Naive thymus-derived CD4-positive, alpha-beta T cell (primary cell): ENCODE measurements around the gene TMEM169. TPM values are rescaled to one million over a fixed set of nuclear protein-coding genes. Genes with fewer than 3 reads are reported as not detected.

ENCODE experiments used
- ATAC-seq: fragments of 150-1000 bp; cut with Tn5 transposase; 2 replicates; pipeline ENCODE4 v1.10.0; 2021; ENCODE audit warnings: mild to moderate bottlenecking, moderate library complexity
- CTCF ChIA-PET: fragments of 350-600 bp; sonication (Branson Sonifier 250); formaldehyde crosslinking; loops from one replicate; lab custom pipeline; 2021; ENCODE audit warnings: antibody characterized with exemption; lab: Charles Lee
- POLR2A ChIA-PET: fragments of 350-600 bp; sonication (Branson Sonifier 250); formaldehyde crosslinking; loops from one replicate; lab custom pipeline; 2021; ENCODE audit warnings: antibody characterized with exemption, inconsistent platforms; lab: Charles Lee
- DNase-seq, 9 donors: peaks; one replicate each; pipeline versions ENCODE4 v3.0.0 to v3.0.0-alpha.2; 2020 to 2022; ENCODE audit warnings: mixed read lengths in 1 of 9
- H3K27ac ChIP-seq: one replicate; pipeline ENCODE4 v1.7.0; 2013; ENCODE audit warnings: mild to moderate bottlenecking, low read depth, low read length, moderate library complexity
- H3K27me3 ChIP-seq, 2 donors: one replicate each; pipeline ENCODE4 v1.7.0; 2013; ENCODE audit warnings: low read length in 2 of 2, mild to moderate bottlenecking in 2 of 2, moderate library complexity in 2 of 2; ENCODE audit not compliant: control insufficient read depth in 2 of 2, insufficient read depth in 2 of 2
- H3K36me3 ChIP-seq, 3 experiments: 1 replicate in 2 of 3; 2 replicates in 1 of 3; pipeline ENCODE4 v1.7.0; 2013; ENCODE audit warnings: low read length in 3 of 3, mild to moderate bottlenecking in 3 of 3, moderate library complexity in 1 of 3; ENCODE audit not compliant: insufficient read depth in 3 of 3, control insufficient read depth in 2 of 3
- H3K4me1 ChIP-seq, 2 donors: one replicate each; pipeline ENCODE4 v1.7.0; 2013; ENCODE audit warnings: low read length in 2 of 2, mild to moderate bottlenecking in 2 of 2, moderate library complexity in 1 of 2; ENCODE audit not compliant: control insufficient read depth in 2 of 2, insufficient read depth in 2 of 2
- H3K4me3 ChIP-seq: 2 replicates; pipeline ENCODE4 v1.7.0; 2013; ENCODE audit warnings: mild to moderate bottlenecking, low read length
- H3K9me3 ChIP-seq, 3 experiments: 1 replicate in 2 of 3; 2 replicates in 1 of 3; pipeline ENCODE4 v1.7.0; 2013; ENCODE audit warnings: low read length in 3 of 3; ENCODE audit not compliant: control insufficient read depth in 2 of 3
- H3K27ac Mint-ChIP-seq, 9 donors: one replicate each; pipeline ENCODE4 v1.8.0; 2020 to 2022; ENCODE audit warnings: mixed read lengths in 9 of 9, mild to moderate bottlenecking in 8 of 9, moderate library complexity in 5 of 9, inconsistent platforms in 2 of 9
- H3K27me3 Mint-ChIP-seq, 5 donors: one replicate each; pipeline ENCODE4 v1.8.0; 2021 to 2022; ENCODE audit warnings: mixed read lengths in 5 of 5, mild to moderate bottlenecking in 1 of 5
- H3K36me3 Mint-ChIP-seq, 5 donors: one replicate each; pipeline ENCODE4 v1.8.0; 2020 to 2022; ENCODE audit warnings: mixed read lengths in 5 of 5, mild to moderate bottlenecking in 3 of 5, inconsistent platforms in 1 of 5
- H3K4me1 Mint-ChIP-seq, 7 donors: one replicate each; pipeline ENCODE4 v1.8.0; 2020 to 2022; ENCODE audit warnings: mixed read lengths in 7 of 7, mild to moderate bottlenecking in 3 of 7, inconsistent platforms in 1 of 7
- H3K4me3 Mint-ChIP-seq, 10 donors: one replicate each; pipeline ENCODE4 v1.8.0; 2020 to 2022; ENCODE audit warnings: mild to moderate bottlenecking in 10 of 10, mixed read lengths in 10 of 10, moderate library complexity in 6 of 10, inconsistent platforms in 2 of 10
- H3K9me3 Mint-ChIP-seq, 11 donors: one replicate each; pipeline ENCODE4 v1.8.0; 2020 to 2022; ENCODE audit warnings: mixed read lengths in 11 of 11, mild to moderate bottlenecking in 4 of 11, inconsistent platforms in 1 of 11, moderate library complexity in 1 of 11
- intact Hi-C, 2 donors: fragments of 100-400 bp; cut with micrococcal nuclease; formaldehyde crosslinking; loops; one replicate each; pipeline ENCODE4 v1.15.1; 2023
- polyA plus RNA-seq, 2 donors: library from polyadenylated mRNA; unstranded; fragments of 300-500 nt; fragmentation: Illumina TruSeq; gene quantifications; one replicate each; pipeline ENCODE4 v1.2.3, GENCODE V29; 2021
- total RNA-seq, 6 experiments: library from RNA in 5 of 6; stranded (reverse) in 5 of 6; gene quantifications; 1 replicate in 5 of 6; 2 replicates in 1 of 6; pipeline ENCODE4 v1.2.3 and lab custom pipeline; 2021 to 2026

The TMEM169 gene
- total and polyA plus RNA-seq, 7 experiments from 2014 or later = 2.0 to 5.1 (median 3.7) TPM

GRCh38 chr2:216072473-216072872 lies 9.2 kb upstream of the TMEM169 start:
- DNase-seq = no peak
- Histone ChIP-seq H3K4me3 (no peak overlapping the region), H3K4me1 (peaks cover 4 to 22% of the 10 kb centered on the region in 2 donors), H3K27me3 (no peaks in the 10 kb centered on the region), H3K9me3 (no peaks in the 10 kb centered on the region), H3K36me3 (peaks cover 0 to 8% (median 5%) of the 10 kb centered on the region in 3 experiments), H3K27ac (no peak overlapping the region)
- peaks cover 22 to 62% (median 53%) of the 10 kb centered on the region in 7 donors for H3K4me1 Mint-ChIP-seq
- POLR2A ChIA-PET = interaction anchor here (0.6 to 2.3 kb wide), 2 partner anchors 9 to 12 kb away, joined by 3 to 6 read pairs; partner anchors contain the start of genes PECR and TMEM169
- CTCF ChIA-PET = no interaction called here
- H3K27ac Mint-ChIP-seq = no peak overlapping the region
- intact Hi-C loops = no loop called here
- no peak for ATAC-seq
- no peak overlapping the region for H3K4me3 Mint-ChIP-seq
- H3K27me3 Mint-ChIP-seq = no peaks in the 10 kb centered on the region
- no peaks in the 10 kb centered on the region for H3K9me3 Mint-ChIP-seq
- H3K36me3 Mint-ChIP-seq = peaks cover 0 to 36% (median 6%) of the 10 kb centered on the region in 5 donors

- ATAC-seq (no peak), DNase-seq (no peak)
- Histone ChIP-seq H3K36me3 (peaks cover 0 to 8% (median 5%) of the 10 kb centered on the region in 3 experiments), H3K4me1 (peaks cover 4 to 27% of the 10 kb centered on the region in 2 donors), H3K4me3 (no peak overlapping the region), H3K27ac (no peak overlapping the region), H3K27me3 (no peaks in the 10 kb centered on the region), H3K9me3 (no peaks in the 10 kb centered on the region)
- Mint-ChIP-seq H3K9me3 (no peaks in the 10 kb centered on the region), H3K4me3 (peak overlapping the region in 1 of 10 donors; percentile 25), H3K4me1 (peaks cover 15 to 52% (median 43%) of the 10 kb centered on the region in 7 donors), H3K27ac (peak overlapping the region in 6 of 9 donors; percentile 12 to 69 (median 39)), H3K27me3 (no peaks in the 10 kb centered on the region), H3K36me3 (peaks cover 0 to 36% (median 6%) of the 10 kb centered on the region in 5 donors)
- POLR2A ChIA-PET = interaction anchor here (1.0 to 1.3 kb wide), 3 partner anchors 10 to 35 kb away, joined by 3 read pairs; partner anchors contain the start of gene XRCC5
- intact Hi-C loops = no loop called here
- CTCF ChIA-PET = interaction anchor here (1.0 kb wide), 1 partner anchor 9 kb away, joined by 4 read pairs; no protein-coding TSS in a partner anchor
Observed at GRCh38 chr2:216073773-216074172, 7.9 kb upstream of the TMEM169 start.

- H3K36me3 Mint-ChIP-seq = peaks cover 0 to 32% (median 6%) of the 10 kb centered on the region in 5 donors
- Histone ChIP-seq H3K36me3 (peaks cover 0 to 8% (median 5%) of the 10 kb centered on the region in 3 experiments), H3K4me3 (no peak overlapping the region), H3K27ac (no peak overlapping the region), H3K27me3 (no peaks in the 10 kb centered on the region), H3K9me3 (no peaks in the 10 kb centered on the region), H3K4me1 (peaks cover 4 to 24% of the 10 kb centered on the region in 2 donors)
- peak overlapping the region in 3 of 10 donors; percentile 25 to 39 (median 33) for H3K4me3 Mint-ChIP-seq
- H3K9me3 Mint-ChIP-seq = no peaks in the 10 kb centered on the region
- ChIA-PET POLR2A (interaction anchor here (1.0 to 1.3 kb wide), 2 partner anchors 9 to 30 kb away, joined by 3 read pairs; no protein-coding TSS in a partner anchor), CTCF (interaction anchor here (1.0 to 1.5 kb wide), 3 partner anchors 9 to 58 kb away, joined by 4 read pairs; no protein-coding TSS in a partner anchor)
- peaks cover 16 to 52% (median 42%) of the 10 kb centered on the region in 7 donors for H3K4me1 Mint-ChIP-seq
- intact Hi-C loops = no loop called here
- no peak for DNase-seq
- H3K27me3 Mint-ChIP-seq = no peaks in the 10 kb centered on the region
- no peak for ATAC-seq
- H3K27ac Mint-ChIP-seq = peak overlapping the region in 6 of 9 donors; percentile 38 to 72 (median 62)
Observed at GRCh38 chr2:216074380-216074779, 7.3 kb upstream of the TMEM169 start.

- Histone ChIP-seq H3K27ac (no peak overlapping the region), H3K9me3 (no peaks in the 10 kb centered on the region), H3K4me1 (peaks cover 4 to 23% of the 10 kb centered on the region in 2 donors), H3K36me3 (peaks cover 0 to 8% (median 5%) of the 10 kb centered on the region in 3 experiments), H3K4me3 (no peak overlapping the region), H3K27me3 (no peaks in the 10 kb centered on the region)
- H3K4me1 Mint-ChIP-seq = peaks cover 17 to 52% (median 44%) of the 10 kb centered on the region in 7 donors
- ChIA-PET CTCF (interaction anchor here (1.3 to 1.5 kb wide), 2 partner anchors 9 to 59 kb away, joined by 4 read pairs; no protein-coding TSS in a partner anchor), POLR2A (interaction anchor here (0.9 to 2.3 kb wide), 5 partner anchors 9 to 35 kb away, joined by 3 to 8 read pairs (median 3); no protein-coding TSS in a partner anchor)
- H3K9me3 Mint-ChIP-seq = no peaks in the 10 kb centered on the region
- H3K27me3 Mint-ChIP-seq = no peaks in the 10 kb centered on the region
- H3K36me3 Mint-ChIP-seq = peaks cover 0 to 31% (median 6%) of the 10 kb centered on the region in 5 donors
- DNase-seq = no peak
- peak overlapping the region in 2 of 10 donors; percentile 25 to 33 for H3K4me3 Mint-ChIP-seq
- intact Hi-C loops = loop anchor here in 1 of 2 donors (1.0 kb wide), 1 partner anchor 10 kb away; no protein-coding TSS in a partner anchor
- ATAC-seq = no peak
- H3K27ac Mint-ChIP-seq = peak overlapping the region in 6 of 9 donors; percentile 9 to 72 (median 26)
Observed at GRCh38 chr2:216074794-216075193, 6.9 kb upstream of the TMEM169 start.

- Histone ChIP-seq H3K4me3 (no peak overlapping the region), H3K27me3 (no peaks in the 10 kb centered on the region), H3K4me1 (peaks cover 7 to 25% of the 10 kb centered on the region in 2 donors), H3K9me3 (no peaks in the 10 kb centered on the region), H3K36me3 (peaks cover 0 to 8% (median 5%) of the 10 kb centered on the region in 3 experiments), H3K27ac (no peak overlapping the region)
- ATAC-seq (no peak), DNase-seq (no peak)
- Mint-ChIP-seq H3K27me3 (no peaks in the 10 kb centered on the region), H3K27ac (peak overlapping the region in 8 of 9 donors; percentile 25 to 75 (median 48)), H3K9me3 (no peaks in the 10 kb centered on the region), H3K4me3 (peak overlapping the region in 2 of 10 donors; percentile 20 to 40), H3K36me3 (peaks cover 0 to 27% (median 6%) of the 10 kb centered on the region in 5 donors), H3K4me1 (peaks cover 20 to 57% (median 51%) of the 10 kb centered on the region in 7 donors)
- POLR2A ChIA-PET = interaction anchor here (0.9 to 2.3 kb wide), 3 partner anchors 9 to 34 kb away, joined by 3 to 8 read pairs (median 5); no protein-coding TSS in a partner anchor
- CTCF ChIA-PET = interaction anchor here (0.7 to 1.5 kb wide), 4 partner anchors 8 to 124 kb away, joined by 3 to 4 read pairs (median 4); no protein-coding TSS in a partner anchor
- intact Hi-C loops = loop anchor here in 1 of 2 donors (1.0 kb wide), 1 partner anchor 9 kb away; no protein-coding TSS in a partner anchor
Observed at GRCh38 chr2:216075510-216076485, 5.9 kb upstream of the TMEM169 start.

- no peaks in the 10 kb centered on the region for H3K9me3 ChIP-seq
- DNase-seq (no peak), ATAC-seq (no peak)
- H3K36me3 Mint-ChIP-seq = peaks cover 0 to 14% (median 6%) of the 10 kb centered on the region in 5 donors
- H3K4me1 ChIP-seq = peaks cover 27 to 45% of the 10 kb centered on the region in 2 donors
- H3K4me3 ChIP-seq = no peak overlapping the region
- no peaks in the 10 kb centered on the region for H3K27me3 ChIP-seq
- H3K36me3 ChIP-seq = peaks cover 0 to 6% (median 0%) of the 10 kb centered on the region in 3 experiments
- H3K27me3 Mint-ChIP-seq = no peaks in the 10 kb centered on the region
- H3K9me3 Mint-ChIP-seq = no peaks in the 10 kb centered on the region
- intact Hi-C loops = no loop called here
- peak overlapping the region in 5 of 10 donors; percentile 32 to 54 (median 40) for H3K4me3 Mint-ChIP-seq
- H3K27ac ChIP-seq = no peak overlapping the region
- ChIA-PET POLR2A (no interaction called here), CTCF (no interaction called here)
- H3K4me1 Mint-ChIP-seq = peaks cover 36 to 75% (median 68%) of the 10 kb centered on the region in 7 donors
- H3K27ac Mint-ChIP-seq = peak overlapping the region in 1 of 9 donors; percentile 25
Observed at GRCh38 chr2:216078776-216079175, 2.9 kb upstream of the TMEM169 start.
